IMR-90 (cell line): ENCODE measurements around the gene KIF18B. TPM values are rescaled to one million over a fixed set of nuclear protein-coding genes. Genes with fewer than 3 reads are reported as not detected.

Experiments
- ATAC-seq: fragments of 200-7000 bp; cut with Tn5 transposase; 2 replicates; pipeline ENCODE4 v1.9.1; 2020; ENCODE audit warnings: low read depth, mild to moderate bottlenecking, moderate library complexity
- BruUV-seq: library from RNA; stranded (reverse); fragments of 400-500 nt; replicated peaks from 2 replicates; lab custom pipeline; 2021; lab: Mats Ljungman, UMichigan
- CTCF ChIA-PET: fragments of 300-600 bp; formaldehyde crosslinking; extraction: SDS; loops from one replicate; lab custom pipeline; 2021; ENCODE audit warnings: antibody characterized with exemption; lab: Yijun Ruan, JAX
- POLR2A ChIA-PET: fragments of 300-600 bp; sonication (Branson Sonifier 250); formaldehyde crosslinking; loops from one replicate; lab custom pipeline; 2022; ENCODE audit warnings: antibody characterized with exemption; ENCODE audit not compliant: unreplicated experiment; lab: Charles Lee
- DNase-seq: peaks from one replicate; pipeline ENCODE4 v3.0.0; 2013
- H2AFZ ChIP-seq: replicated peaks from 2 replicates; pipeline ENCODE3; 2013; ENCODE audit warnings: low read length, mild to moderate bottlenecking; ENCODE audit not compliant: poor library complexity
- H2AK5ac ChIP-seq: 2 replicates; pipeline ENCODE4 v1.6.1; 2013; ENCODE audit warnings: low read depth, low read length, inconsistent platforms
- H2AK9ac ChIP-seq: replicated peaks from 2 replicates; pipeline ENCODE3; 2013; ENCODE audit warnings: mild to moderate bottlenecking, low read depth, low read length, moderate library complexity; ENCODE audit not compliant: poor library complexity
- H2BK120ac ChIP-seq: 2 replicates; pipeline ENCODE4 v1.6.1; 2013; ENCODE audit warnings: low read depth, low read length, inconsistent platforms
- H2BK15ac ChIP-seq: 3 replicates; pipeline ENCODE4 v1.6.1; 2013; ENCODE audit warnings: low read depth, low read length, inconsistent platforms
- H2BK20ac ChIP-seq: 2 replicates; pipeline ENCODE4 v1.6.1; 2013; ENCODE audit warnings: low read depth, mild to moderate bottlenecking, inconsistent platforms, low read length, moderate library complexity
- H2BK5ac ChIP-seq: 2 replicates; pipeline ENCODE4 v1.6.1; 2013; ENCODE audit warnings: mild to moderate bottlenecking, low read depth, low read length, inconsistent platforms; ENCODE audit not compliant: poor library complexity, severe bottlenecking
- H3K14ac ChIP-seq: replicated peaks from 2 replicates; pipeline ENCODE4 v1.6.1; 2013; ENCODE audit warnings: low read depth, low read length, inconsistent platforms
- H3K18ac ChIP-seq: 2 replicates; pipeline ENCODE4 v1.6.1; 2013; ENCODE audit warnings: low read depth, low read length, control low read depth
- H3K23ac ChIP-seq: 2 replicates; pipeline ENCODE4 v1.6.1; 2013; ENCODE audit warnings: low read depth, low read length, inconsistent platforms
- H3K27ac ChIP-seq: 2 replicates; pipeline ENCODE4 v1.5.1; 2013; ENCODE audit warnings: mild to moderate bottlenecking, control low read depth, low read length; ENCODE audit not compliant: insufficient read depth
- H3K27me3 ChIP-seq: 2 replicates; pipeline ENCODE4 v1.6.1; 2013; ENCODE audit warnings: low read length; ENCODE audit not compliant: control insufficient read depth, insufficient read depth
- H3K36me3 ChIP-seq: 2 replicates; pipeline ENCODE4 v1.6.1; 2013; ENCODE audit warnings: low read length, mixed read lengths; ENCODE audit not compliant: control insufficient read depth, insufficient read depth
- H3K4ac ChIP-seq: 2 replicates; pipeline ENCODE4 v1.6.1; 2013; ENCODE audit warnings: low read depth, low read length, inconsistent platforms
- H3K4me1 ChIP-seq: 2 replicates; pipeline ENCODE4 v1.6.1; 2013; ENCODE audit warnings: low read length, mixed read lengths; ENCODE audit not compliant: control insufficient read depth, insufficient read depth
- H3K4me2 ChIP-seq: 2 replicates; pipeline ENCODE4 v1.6.1; 2013; ENCODE audit warnings: low read depth, mild to moderate bottlenecking, control low read depth, low read length, moderate library complexity
- H3K4me3 ChIP-seq: 2 replicates; pipeline ENCODE4 v1.5.1; 2013; ENCODE audit warnings: low read depth, mild to moderate bottlenecking, control low read depth, low read length, moderate library complexity; ENCODE audit not compliant: insufficient read depth
- H3K56ac ChIP-seq: 2 replicates; pipeline ENCODE4 v1.6.1; 2013; ENCODE audit warnings: low read length, inconsistent platforms; ENCODE audit not compliant: insufficient read depth; ENCODE audit errors: extremely low read depth
- H3K79me1 ChIP-seq, 2 experiments: 2 replicates each; pipeline ENCODE4 v1.6.1; 2013; ENCODE audit warnings: low read length in 2 of 2, inconsistent platforms in 1 of 2, low read depth in 1 of 2
- H3K9ac ChIP-seq: 2 replicates; pipeline ENCODE4 v1.6.1; 2013; ENCODE audit warnings: low read depth, low read length, control low read depth
- H3K9me1 ChIP-seq: 2 replicates; pipeline ENCODE4 v1.6.1; 2013; ENCODE audit warnings: low read length, inconsistent platforms; ENCODE audit not compliant: insufficient read depth
- H3K9me3 ChIP-seq: 2 replicates; pipeline ENCODE4 v1.6.1; 2013; ENCODE audit warnings: low read length; ENCODE audit not compliant: control insufficient read depth, insufficient read depth
- H4K20me1 ChIP-seq: 2 replicates; pipeline ENCODE4 v1.6.1; 2013; ENCODE audit warnings: low read length, inconsistent platforms; ENCODE audit not compliant: insufficient read depth
- H4K5ac ChIP-seq: 2 replicates; pipeline ENCODE4 v1.6.1; 2013; ENCODE audit warnings: mild to moderate bottlenecking, low read depth, low read length, control low read depth
- H4K8ac ChIP-seq, 2 experiments: 2 replicates each; pipeline ENCODE4 v1.6.1; 2013; ENCODE audit warnings: low read depth in 2 of 2, low read length in 2 of 2, control low read depth in 1 of 2, inconsistent platforms in 1 of 2
- H4K91ac ChIP-seq: 2 replicates; pipeline ENCODE4 v1.6.1; 2013; ENCODE audit warnings: low read depth, low read length, inconsistent platforms; ENCODE audit not compliant: insufficient read depth
- BHLHE40 ChIP-seq: fragments of 150-350 bp; IDR thresholded peaks from 2 replicates; pipeline ENCODE4 v1.6.1; 2016; ENCODE audit warnings: mild to moderate bottlenecking, low read depth, low read length
- CEBPB ChIP-seq: IDR thresholded peaks from 2 replicates; pipeline ENCODE4 v1.6.1; 2012; ENCODE audit warnings: low read depth, low read length, improper control_type of control experiment
- CHD1 ChIP-seq: IDR thresholded peaks from 2 replicates; pipeline ENCODE4 v1.6.1; 2012; ENCODE audit warnings: low read depth, low read length, improper control_type of control experiment
- FOS ChIP-seq: fragments of 150-350 bp; IDR thresholded peaks from 2 replicates; pipeline ENCODE4 v1.6.1; 2016; ENCODE audit warnings: low read depth, low read length
- MAFK ChIP-seq: IDR thresholded peaks from 2 replicates; pipeline ENCODE4 v1.6.1; 2012; ENCODE audit warnings: low read depth, low read length, improper control_type of control experiment
- MAZ ChIP-seq: IDR thresholded peaks from 2 replicates; pipeline ENCODE4 v1.6.1; 2012; ENCODE audit warnings: low read depth, mild to moderate bottlenecking, low read length, improper control_type of control experiment, moderate library complexity, borderline replicate concordance
- MXI1 ChIP-seq: IDR thresholded peaks from 2 replicates; pipeline ENCODE4 v1.6.1; 2012; ENCODE audit warnings: low read depth, mild to moderate bottlenecking, low read length, moderate library complexity, borderline replicate concordance
- NFE2L2 ChIP-seq: fragments of 150-350 bp; IDR thresholded peaks from 2 replicates; pipeline ENCODE4 v1.6.1; 2016; ENCODE audit warnings: low read depth, mild to moderate bottlenecking, low read length
- POLR2A ChIP-seq: IDR thresholded peaks from 2 replicates; pipeline ENCODE4 v1.6.1; 2012; ENCODE audit warnings: mild to moderate bottlenecking, low read depth, low read length
- RCOR1 ChIP-seq: IDR thresholded peaks from 2 replicates; pipeline ENCODE4 v1.6.1; 2012; ENCODE audit warnings: mild to moderate bottlenecking, low read length, improper control_type of control experiment; ENCODE audit not compliant: insufficient replicate concordance
- RFX5 ChIP-seq: IDR thresholded peaks from 2 replicates; pipeline ENCODE4 v1.8.0; 2012; ENCODE audit warnings: low read depth, mild to moderate bottlenecking, low read length, moderate library complexity
- SMC3 ChIP-seq: fragments of 150-350 bp; IDR thresholded peaks from 2 replicates; pipeline ENCODE4 v1.6.1; 2016; ENCODE audit warnings: low read depth, mild to moderate bottlenecking, antibody characterized with exemption, low read length, moderate library complexity
- USF2 ChIP-seq: fragments of 150-350 bp; IDR thresholded peaks from 2 replicates; pipeline ENCODE4 v1.6.1; 2017; ENCODE audit warnings: mild to moderate bottlenecking, antibody characterized with exemption, low read length, low read depth
- WGBS, 2 experiments: methylation state at CpG; one replicate each; pipeline versions ENCODE4 v1.1.5 to v1.1.7; 2013; ENCODE audit warnings: missing lambda C conversion rate in 2 of 2; ENCODE audit not compliant: insufficient read length in 1 of 2; ENCODE audit errors: extremely low coverage in 2 of 2; 5-methylcytosine and 5-hydroxymethylcytosine counted together
- dilution Hi-C: fragments of 300-500 bp; cut with HindIII; formaldehyde crosslinking; loops from one replicate; pipeline ENCODE4 v1.14.3; 2018; ENCODE audit warnings: low sequenced_read_pairs; ENCODE audit not compliant: unreplicated experiment
- in situ Hi-C: fragments of 300-500 bp; cut with MboI; formaldehyde crosslinking; loops from 3 replicates; pipeline ENCODE4 v1.14.3; 2019; ENCODE audit warnings: low sequenced_read_pairs, inconsistent platforms, mixed read lengths
- intact Hi-C: fragments of 100-400 bp; cut with micrococcal nuclease; formaldehyde crosslinking; loops from 2 replicates; pipeline ENCODE4 v1.10.0; 2022
- polyA plus RNA-seq, 3 experiments: library from polyadenylated mRNA; depleted of rRNA; stranded (reverse); fragments of >200 nt; gene quantifications; 2 replicates each; pipeline ENCODE4 v1.2.3, GENCODE V29; 2012; ENCODE audit warnings: low replicate concordance in 1 of 3
- total RNA-seq: library from RNA; depleted of rRNA; stranded (reverse); fragments of >200 nt; gene quantifications from 2 replicates; pipeline ENCODE4 v1.2.3, GENCODE V29; 2012

Gene KIF18B
- total and polyA plus RNA-seq, 2 of the 4 experiments (the other 2 are of a cell fraction): 1.3 to 16.0 TPM

DNA sequence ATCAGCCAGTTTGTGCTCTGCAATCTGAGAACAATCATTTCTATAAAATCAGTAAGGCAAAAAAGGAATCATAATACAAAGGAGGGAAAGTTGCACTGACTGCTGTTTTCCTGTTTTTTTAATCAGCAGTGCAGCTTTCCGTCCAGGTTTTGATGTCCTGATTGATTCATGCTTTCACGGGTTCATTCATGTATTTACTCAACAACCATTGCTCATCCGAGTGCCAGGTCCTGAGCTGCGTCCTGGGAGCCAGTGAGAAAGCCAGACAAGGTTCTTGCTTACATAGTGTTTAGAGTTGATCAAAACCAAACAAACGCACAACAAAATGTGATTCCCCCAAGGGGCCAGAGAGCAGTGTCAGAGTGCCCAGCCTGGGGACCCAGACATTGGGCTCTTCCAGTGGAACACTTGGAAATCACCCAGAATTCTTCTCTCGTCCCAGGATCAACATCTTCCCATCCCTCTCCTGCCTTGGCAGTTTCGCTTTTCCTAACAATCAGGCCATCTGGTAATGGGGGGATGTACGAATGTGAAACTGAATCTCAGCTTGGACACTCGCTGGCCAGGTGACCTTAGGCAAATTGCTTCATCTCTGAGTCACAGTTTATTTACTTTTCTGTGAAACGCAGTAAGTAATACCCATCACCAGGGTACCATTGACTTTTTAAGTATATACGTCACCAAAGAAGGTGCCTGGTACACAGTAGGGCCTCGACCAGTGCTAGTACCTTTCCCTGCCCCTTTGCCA is 33.8 kb upstream of the KIF18B start:
- H2BK120ac ChIP-seq: peak overlapping the region; percentile 97
- BruUV-seq: no TSS peak
- CTCF ChIA-PET: interaction anchor here (0.5 to 1.1 kb wide), 2 partner anchors 9 to 38 kb away, joined by 3 to 4 read pairs; no protein-coding TSS in a partner anchor

More for the DNA sequence above, 33.8 kb upstream of the KIF18B start:
- Histone ChIP-seq H2BK20ac (peak overlapping the region; percentile 98), H3K4me3 (peak overlapping the region; percentile 38), H3K4me1 (peaks cover 39% of the 10 kb centered on the region), H3K4ac (peak overlapping the region; percentile 98), H3K4me2 (peak overlapping the region; percentile 90), H4K91ac (peak overlapping the region; percentile 93), H3K23ac (peak overlapping the region; percentile 79), H2BK15ac (peak overlapping the region; percentile 97; the same call in 2 of the 3 replicates), H3K9me1 (peaks cover 23% of the 10 kb centered on the region), H3K56ac (0 out of 2 replicates have a peak overlapping the region, but pooled peaks have one; percentile 36), H2AK5ac (peak overlapping the region; percentile 98), H3K36me3 (no peaks in the 10 kb centered on the region), H3K9ac (peak overlapping the region; percentile 44), H3K18ac (peak overlapping the region; percentile 87), H4K20me1 (peaks cover 5% of the 10 kb centered on the region; the same call in 1 of the 2 replicates), H3K14ac (peak overlapping the region; percentile 89), H3K79me1 (peaks cover 0 to 6% of the 10 kb centered on the region in 2 experiments; a peak in 1 of 4 replicates), H2AK9ac (peak overlapping the region; percentile 33), H2AFZ (peak overlapping the region; percentile 67), H3K27me3 (peaks cover 7% of the 10 kb centered on the region; the same call in 1 of the 2 replicates), H2BK5ac (peak overlapping the region; percentile 79), H3K27ac (peak overlapping the region; percentile 94), H4K8ac (peak overlapping the region; percentile 73 to 94), H4K5ac (peak overlapping the region; percentile 70), H3K9me3 (no peaks in the 10 kb centered on the region)
- intact Hi-C loops (no loop called here), dilution Hi-C loops (no loop called here), in situ Hi-C loops (no loop called here)
- POLR2A ChIA-PET: no interaction called here
- peak; percentile 40 for ATAC-seq
- WGBS, 2 experiments: 0% methylated on average over 1 of the region's 12 CpGs; no CpG with 5 or more reads in 1 of the 2 experiments
- peak; percentile 94 for DNase-seq
- TF ChIP-seq FOS: peak; percentile 92
- TF ChIP-seq USF2: peak; percentile 72
- peak; percentile 41 for TF ChIP-seq RCOR1
- no peak for TF ChIP-seq MXI1
- TF ChIP-seq SMC3: no peak
- no peak for TF ChIP-seq NFE2L2
- no peak for TF ChIP-seq BHLHE40
- no peak for TF ChIP-seq MAZ
- TF ChIP-seq CHD1: no peak
- no peak for TF ChIP-seq POLR2A
- peak; percentile 98 for TF ChIP-seq CEBPB
- TF ChIP-seq MAFK: no peak
- no peak for TF ChIP-seq RFX5
